ENCODE results near the gene SDCCAG8.

The SDCCAG8 gene

GRCh38 chr1:243490748-243491686 is 235.2 kb downstream of the SDCCAG8 start:
- DNase-seq: no peak

DNA sequence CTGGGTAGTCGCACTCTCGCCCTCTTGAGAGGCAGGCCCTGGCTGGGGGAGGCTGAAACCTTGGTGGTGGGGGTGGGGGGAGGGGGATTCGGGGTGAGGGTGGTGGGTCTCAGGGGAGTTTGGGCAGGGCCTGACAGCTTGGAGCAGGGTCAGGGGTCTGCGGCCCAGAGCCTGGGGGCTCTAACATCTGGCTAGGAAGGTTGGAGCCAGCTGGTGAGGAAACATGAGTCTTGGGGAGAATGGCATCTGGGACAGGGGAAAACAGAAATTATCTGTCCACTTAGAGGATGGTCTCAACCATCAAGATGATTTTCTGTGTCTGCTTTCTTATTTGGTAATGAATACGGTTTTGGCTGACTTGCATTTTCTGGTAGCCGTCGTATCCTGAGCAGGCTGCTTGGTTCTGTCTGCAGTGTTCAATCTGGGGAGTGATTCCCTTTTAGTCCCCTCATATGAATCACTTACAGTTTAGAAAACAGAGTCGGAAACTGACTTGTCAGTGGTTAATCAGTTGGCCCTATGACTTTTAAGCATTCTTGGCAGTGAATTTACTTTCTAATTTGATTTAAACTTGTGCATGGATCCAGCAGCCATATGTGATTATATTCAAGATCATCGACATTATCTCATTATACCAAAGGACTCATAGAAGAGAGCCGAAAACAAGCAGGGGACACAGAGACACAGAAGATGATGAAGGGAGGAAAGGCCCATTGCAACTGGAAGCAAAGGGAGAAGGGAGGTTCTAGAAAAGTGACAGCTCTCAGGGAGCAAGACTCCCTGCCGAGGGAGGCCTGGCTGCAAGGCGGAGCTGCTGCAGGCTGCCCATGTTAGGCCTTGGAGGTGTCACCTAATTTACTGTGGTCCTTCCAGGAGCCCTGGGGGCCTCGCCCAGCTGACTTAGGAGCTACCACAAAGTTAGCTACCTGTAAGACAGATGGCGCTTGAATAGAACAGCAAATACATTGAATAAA is 237.6 kb downstream of the SDCCAG8 start:
- no peak for DNase-seq

DNA sequence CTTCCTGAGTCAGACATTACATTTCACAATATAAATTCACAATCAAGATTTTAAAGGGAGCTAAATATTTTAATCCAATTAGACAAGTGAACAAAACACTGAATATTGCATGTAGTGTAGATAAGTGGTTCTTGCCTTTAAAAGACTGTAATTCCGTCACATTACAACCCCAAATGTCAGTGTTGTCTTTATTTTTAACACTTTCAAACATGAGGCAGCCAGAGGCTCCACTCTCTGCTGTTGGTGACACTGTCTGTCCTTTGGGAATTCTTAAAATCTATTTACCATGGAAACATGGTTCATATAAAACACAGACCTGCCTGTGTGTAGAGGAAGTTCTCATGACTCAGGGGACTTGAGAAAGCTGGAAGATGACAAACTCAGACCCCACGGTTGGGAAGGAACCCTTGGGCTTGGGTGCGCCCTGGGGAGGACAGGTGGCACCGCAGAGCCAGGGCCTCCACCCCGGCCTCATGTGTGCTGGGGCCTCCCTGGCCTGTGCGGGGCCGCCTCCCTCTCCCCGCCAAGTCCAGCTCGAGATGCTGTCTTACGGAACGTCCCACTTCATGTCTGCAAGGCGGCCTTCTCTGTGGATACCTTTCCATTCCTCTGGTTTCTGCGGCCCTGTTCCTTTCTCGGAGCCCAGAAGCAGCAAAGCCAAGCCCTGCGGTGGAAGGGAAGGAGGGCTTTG is 239.0 kb downstream of the SDCCAG8 start:
- no peak for DNase-seq

DNA sequence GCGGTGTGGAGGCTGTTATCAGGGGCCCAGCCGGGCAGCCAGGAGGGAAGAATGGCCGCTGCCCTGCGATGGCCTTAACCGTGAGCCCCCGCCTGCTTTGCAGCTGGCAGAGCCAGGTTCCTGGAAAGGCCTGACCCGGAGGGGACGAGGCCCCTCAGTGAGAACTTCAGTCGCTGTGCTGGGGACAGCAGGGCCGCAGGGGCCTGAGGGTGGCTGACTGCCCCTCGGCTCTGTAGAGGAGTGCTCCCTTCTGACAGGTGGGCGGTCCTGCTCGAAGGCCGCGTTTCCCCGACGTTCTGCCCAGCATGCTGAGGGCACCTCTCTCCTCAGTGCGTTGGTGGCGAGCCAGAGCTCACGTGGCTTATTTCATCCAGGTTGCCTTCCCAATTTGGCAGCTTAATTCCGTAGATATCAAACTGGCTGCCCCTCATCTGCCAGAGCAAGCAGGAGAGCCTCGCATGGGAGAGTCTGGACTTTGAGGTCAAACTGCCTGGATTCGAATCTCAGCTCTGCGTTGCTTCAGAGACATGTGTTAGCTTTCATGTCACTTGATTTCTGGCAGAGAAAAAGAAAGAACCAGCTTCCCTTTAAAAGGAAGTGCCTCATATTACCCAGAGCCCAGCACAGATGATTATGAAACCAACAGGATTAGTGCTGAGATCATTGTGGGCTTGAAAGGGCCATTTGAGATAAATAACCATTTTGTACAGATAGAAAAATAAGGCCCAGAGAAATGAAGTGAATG is 239.8 kb downstream of the SDCCAG8 start:
- no peak for DNase-seq

- DNase-seq: no peak
These were observed 240.4 kb downstream of the SDCCAG8 start for GRCh38 chr1:243496187-243496646.

DNA sequence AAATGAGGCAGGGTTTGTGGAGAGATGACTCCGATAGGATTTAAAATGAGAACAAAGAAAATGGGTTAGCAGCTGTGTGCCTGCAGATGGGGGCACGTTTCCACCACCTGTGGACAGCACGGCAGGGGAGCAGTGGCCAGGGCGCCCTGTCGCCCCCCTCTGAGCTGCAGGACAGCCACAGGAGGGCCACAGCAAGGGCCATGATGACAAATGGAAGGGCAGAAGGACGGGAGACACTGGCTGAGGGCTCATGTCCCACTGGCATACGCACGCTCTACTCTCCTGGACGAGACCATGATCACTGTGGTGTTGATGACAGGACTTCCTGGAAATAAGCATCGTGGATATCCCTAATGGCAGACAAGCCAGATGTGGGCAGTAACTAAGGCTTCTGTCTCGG is 241.0 kb downstream of the SDCCAG8 start:
- no peak for DNase-seq

GRCh38 chr1:243497939-243498681 is 242.3 kb downstream of the SDCCAG8 start:
- no peak for DNase-seq

DNA sequence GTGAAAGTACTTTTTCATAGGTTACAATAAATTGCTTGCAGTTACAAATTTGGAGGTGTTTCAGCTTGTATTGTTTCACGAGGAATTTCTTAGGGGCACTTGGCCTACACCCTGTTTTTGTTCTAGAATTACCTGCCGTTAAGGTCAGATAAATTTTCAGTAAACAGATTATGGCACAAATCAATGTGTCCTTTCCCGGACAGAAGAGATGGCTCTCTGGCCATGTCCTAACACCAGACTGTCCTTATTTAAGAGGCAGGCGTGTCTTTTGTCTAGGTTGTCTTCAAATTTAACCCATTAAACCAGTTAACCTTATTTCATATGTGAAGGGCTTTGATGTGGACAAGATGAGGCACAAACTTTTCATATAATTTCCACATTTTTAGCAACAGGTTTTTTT is 243.4 kb downstream of the SDCCAG8 start:
- no peak for DNase-seq

- no peak for DNase-seq
These were observed 243.9 kb downstream of the SDCCAG8 start for GRCh38 chr1:243499711-243500110.

GRCh38 chr1:243500512-243500911 is 244.7 kb downstream of the SDCCAG8 start:
- DNase-seq: no peak

DNA sequence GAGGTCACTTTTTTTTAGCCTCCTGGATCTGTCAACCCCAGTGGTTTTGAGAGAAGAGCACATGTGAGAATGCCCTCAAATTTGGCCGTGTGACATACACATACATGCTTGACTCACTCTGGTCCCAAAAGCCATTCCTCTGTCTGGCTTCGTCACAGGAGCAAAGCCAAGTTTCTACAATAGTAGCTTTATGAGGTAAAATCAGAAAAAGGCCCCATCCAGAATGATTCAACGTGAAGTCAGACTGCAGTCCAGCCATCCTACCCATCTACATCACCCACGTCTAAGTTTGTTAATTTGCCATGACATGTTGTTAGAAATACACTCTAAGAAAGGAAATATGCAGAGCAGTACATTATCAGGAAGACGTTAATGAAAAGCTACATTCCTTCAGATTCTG is 245.2 kb downstream of the SDCCAG8 start:
- no peak for DNase-seq

GRCh38 chr1:243503155-243503554 is 247.3 kb downstream of the SDCCAG8 start:
- DNase-seq: no peak

- no peak for DNase-seq
These were observed 250.3 kb downstream of the SDCCAG8 start for GRCh38 chr1:243505986-243506689.

- no peak for DNase-seq
These were observed 251.3 kb downstream of the SDCCAG8 start for GRCh38 chr1:243507001-243507671.

DNA sequence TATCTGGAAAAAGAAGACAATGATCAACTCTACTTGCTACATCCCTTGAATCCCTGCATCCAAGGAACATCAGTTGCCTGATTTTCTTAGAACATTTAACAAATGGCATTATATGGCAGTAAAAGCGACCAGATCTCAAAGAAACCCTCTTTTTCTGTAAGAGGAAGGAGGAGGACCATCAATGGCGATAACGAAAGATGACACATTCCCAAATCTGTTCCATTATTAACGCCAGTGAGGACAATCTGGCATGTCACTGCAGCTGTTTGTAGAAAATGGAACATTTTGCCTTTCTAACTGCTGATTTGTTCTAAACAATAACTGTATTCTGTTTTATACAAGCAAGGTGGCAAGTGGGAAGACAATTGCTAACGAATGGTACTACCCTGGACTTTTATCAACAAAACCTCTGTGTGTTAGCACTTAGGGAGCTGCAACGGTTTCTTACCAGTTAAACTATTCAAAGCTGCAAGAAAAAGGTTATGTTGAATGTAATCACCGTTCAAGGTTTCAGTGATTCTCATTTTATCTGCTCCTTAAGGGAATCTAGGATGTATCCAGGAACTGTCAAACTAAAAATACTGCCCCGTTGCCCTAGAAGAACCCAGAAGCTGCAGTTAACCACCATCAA is 251.9 kb downstream of the SDCCAG8 start:
- no peak for DNase-seq

DNA sequence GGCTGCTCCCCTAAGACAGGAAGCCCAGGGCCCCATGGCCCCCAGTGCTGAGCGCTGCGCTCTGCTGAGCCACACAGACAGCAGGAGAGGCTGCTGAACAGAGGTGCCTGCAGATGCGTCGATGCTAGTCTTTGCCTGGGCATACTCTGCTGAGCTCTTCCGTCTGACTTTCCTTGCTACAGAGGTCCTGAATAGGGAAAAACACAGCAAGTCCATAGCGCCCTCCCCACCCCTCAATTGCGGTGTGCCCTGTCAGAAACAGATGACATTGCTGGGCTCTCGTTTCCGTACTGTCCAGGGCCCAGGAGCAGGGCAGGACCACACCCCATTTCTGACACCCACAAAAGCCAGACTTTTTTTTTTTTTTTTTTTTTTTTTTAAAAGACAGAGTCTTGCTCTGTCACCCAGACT is 252.5 kb downstream of the SDCCAG8 start:
- no peak for DNase-seq

- no peak for DNase-seq
These were observed 253.1 kb downstream of the SDCCAG8 start for GRCh38 chr1:243508943-243509342.

DNA sequence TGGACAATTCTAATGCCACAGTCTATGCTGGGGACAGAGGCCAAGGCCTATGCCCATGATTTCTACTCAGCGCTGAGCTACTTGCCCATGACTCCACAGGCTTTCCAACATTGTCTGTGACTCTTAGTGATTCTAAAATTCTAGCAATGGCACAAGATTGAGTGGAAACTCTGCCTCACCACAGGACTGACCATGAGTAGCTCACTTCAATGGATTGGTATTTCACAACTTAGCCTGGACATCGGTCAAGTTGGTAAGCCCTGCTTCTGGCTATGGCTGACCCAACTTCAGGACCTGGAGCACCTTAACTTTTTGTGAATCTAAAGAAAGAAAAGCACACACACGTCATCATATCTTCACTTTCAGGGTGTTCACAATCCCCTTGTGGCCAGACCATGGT is 255.1 kb downstream of the SDCCAG8 start:
- DNase-seq: no peak

DNA sequence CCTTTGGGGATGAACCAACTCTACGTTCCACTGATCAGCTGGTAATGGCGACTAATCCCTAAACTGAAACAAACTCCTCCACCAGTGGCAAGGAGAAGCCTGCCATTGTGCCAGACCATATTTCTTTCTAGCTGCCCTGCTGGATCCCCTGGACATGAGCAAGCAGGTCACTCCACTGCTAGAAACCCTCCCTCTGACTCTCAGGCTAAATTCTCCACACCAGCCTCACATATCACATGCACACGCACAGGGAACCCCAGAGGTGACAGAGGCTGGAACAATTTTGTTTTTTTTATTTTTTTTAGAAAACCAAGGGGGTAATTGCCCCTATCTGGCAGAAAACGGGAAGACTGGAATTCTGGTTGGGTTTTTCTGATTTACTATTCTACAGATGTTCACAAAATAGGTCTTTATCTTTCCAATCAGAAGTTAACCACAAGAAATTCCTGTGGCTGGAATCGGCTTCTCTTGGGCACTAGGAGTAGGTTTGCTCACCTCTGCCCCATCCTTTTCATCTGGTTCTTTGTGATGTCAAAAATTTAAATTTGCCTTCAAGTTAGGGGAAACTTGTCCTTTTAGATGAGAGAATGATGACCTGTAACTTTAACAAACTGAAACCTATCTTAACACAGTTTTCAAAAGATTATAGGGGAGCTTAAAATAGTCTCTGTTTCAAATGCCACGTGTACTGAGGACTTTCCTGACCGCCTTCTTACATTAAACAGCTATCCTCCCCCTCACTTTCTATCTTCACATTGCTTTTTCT is 258.1 kb downstream of the SDCCAG8 start:
- DNase-seq: no peak
